GM18520 (cell line): Measurements from ENCODE around the gene GZF1.

Experiments used
- ATAC-seq: cut with Tn5 transposase; IDR thresholded peaks from one replicate; pipeline ENCODE4 v1.9.1; 2021; ENCODE audit not compliant: unreplicated experiment

Gene GZF1

DNA sequence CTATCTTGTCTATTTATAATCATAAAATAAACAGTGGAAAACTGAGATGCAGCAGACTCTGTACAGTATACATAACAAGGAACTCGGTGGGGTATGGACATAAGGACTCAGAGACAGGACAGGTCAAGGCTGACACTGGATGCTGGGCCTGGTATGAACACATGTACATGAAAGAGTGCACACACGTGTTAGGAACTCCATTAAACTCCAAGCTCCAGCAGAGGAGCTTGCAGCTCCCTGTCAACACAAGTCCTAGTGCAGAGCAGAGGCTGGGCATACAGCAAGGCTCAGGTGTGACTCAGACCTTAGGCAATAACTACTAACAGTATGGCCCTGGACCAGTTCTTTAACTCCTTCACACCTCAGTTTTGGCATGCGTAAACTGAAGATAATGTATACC, 42.2 kb downstream of the GZF1 start:
- ATAC-seq, result no peak

DNA sequence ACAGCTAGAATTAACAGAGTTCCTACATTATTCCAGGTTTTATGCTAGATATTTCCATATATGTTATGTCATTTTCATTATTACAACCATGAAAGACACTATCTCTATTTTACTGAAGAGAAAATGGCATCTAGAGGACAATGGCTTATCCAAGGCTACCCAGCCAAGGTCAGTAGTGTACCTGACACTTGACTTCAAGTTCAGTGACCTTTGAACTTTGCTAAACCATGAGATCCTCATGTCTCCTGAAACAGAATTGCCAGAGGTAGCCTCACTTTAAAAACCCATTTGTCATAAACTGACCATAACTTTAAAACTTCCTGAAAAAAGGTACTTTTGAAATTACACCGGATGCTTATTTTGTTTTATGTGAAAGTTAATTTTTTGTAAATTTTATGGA, 44.9 kb downstream of the GZF1 start:
- no peak for ATAC-seq

DNA sequence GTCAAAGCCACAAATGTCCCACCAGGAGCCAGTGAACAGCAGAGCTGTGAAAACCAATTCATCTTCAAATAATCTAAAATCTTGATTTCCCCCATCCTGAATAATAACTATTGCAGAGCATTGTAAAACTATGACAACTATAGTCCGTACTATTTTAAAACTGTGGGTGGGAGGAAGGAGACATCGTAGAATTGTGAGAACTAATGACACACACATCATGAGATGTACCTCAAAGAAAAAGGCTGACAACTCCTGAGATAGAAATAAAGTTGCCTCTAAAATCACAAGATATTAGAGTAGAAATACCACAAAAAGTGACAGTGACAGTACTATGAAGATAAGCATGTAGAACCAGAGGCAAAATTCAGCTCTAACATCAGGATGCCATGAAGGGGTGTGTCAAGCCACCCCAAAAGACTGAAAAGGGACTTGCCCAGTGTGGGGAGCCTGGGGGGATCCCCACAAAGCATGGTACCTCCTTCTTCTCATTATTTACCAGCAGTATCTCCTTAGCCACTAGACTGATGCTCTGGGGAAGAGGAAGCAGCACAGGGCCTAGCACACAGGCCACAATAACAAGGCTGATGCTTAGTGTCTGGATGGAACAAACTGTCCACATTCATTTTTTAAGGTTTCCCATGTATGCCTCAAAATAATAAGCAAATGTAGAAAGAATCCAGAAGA, 45.9 kb downstream of the GZF1 start:
- peak; percentile 93 for ATAC-seq

DNA sequence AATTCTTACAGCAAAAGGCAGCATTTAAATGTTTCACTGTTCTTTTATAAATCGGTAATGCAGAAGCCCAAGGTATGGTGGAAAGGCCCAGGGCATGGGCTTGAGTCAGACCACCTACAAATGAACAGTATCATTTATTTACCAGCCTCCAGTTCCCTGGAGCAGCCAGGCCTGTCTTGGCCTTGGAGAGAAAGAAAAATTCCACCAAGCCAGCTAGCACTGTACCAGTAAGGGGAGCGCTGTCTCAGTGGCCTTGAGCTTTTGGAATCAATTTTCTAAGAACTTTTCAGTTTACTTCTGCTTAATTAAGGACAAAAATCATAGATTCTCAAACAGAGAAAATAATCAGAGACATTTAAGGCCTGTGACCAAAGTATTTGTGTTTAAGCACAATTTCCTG, 47.0 kb downstream of the GZF1 start:
- ATAC-seq, result no peak

DNA sequence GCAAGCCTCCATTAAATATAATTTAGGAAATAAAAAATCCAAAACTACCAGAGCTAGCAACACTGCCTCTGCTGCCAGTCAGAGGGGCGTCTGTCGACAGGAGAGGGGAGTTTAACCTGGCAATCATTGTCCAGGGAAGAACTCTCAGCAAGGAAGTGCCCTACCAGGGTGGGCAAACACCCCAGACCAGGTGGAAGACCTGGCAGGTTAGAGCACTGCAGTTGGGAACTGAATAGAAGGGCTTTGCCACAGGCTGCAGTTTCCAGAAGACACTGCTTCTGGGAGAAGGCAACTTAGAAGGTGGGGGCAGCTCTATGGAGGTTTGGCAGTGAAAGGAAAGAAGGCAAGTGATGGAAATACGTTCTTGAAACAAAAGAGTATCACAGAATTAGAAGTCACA, 47.8 kb downstream of the GZF1 start:
- ATAC-seq, result no peak

DNA sequence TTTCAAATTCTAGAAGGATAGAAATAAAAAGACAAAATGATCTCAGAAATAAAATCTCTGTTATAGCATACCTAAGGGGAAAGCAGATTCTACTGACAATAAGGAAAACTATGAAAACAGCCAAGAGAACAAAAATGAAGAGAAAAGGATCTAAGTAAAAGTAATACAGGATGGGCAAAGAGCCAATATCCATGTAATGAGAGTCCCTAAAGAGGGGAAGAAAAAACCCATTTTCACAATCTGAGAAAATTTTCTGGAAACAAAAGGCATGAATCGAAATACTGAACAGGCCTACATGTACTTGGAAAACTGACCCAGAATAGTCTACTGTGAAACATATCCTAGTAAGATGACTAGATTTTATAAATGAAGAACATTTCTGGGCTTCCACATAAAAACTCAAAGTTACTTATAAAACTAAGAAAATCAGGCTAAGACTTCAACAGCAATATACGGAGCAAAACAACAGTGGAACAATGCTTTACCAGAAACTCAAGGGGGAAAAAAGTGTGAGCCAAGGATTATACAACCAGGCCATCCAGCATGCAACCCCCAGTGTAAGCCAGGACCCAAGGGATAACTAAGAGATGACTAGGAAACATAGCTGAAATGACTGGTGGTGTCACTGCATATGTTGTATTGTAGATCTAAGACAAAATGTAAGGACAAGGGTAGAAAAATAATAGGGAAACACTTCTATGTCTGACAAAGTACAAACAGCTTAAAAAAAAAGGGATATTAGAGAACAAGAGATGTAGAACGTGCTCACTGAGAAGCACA, 49.1 kb downstream of the GZF1 start:
- ATAC-seq, result no peak

DNA sequence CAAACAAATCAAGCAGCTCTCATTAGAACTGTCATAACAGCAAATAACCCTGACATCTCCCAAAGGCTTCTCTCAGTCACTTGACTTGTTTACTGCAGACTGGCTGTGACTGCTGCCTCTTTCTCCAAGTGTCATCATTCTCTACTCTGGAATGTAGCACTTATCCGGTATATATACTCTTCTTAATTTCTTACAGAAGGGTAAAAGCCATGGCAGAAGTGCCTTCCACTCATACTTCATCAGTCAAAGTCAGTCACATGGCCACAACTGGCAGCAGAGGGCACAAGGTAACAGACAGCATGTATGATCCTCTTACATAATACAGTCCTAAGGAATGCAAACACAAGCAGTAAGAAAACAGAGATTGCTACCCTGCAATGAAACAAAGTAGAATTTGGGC, 50.0 kb downstream of the GZF1 start:
- no peak for ATAC-seq

DNA sequence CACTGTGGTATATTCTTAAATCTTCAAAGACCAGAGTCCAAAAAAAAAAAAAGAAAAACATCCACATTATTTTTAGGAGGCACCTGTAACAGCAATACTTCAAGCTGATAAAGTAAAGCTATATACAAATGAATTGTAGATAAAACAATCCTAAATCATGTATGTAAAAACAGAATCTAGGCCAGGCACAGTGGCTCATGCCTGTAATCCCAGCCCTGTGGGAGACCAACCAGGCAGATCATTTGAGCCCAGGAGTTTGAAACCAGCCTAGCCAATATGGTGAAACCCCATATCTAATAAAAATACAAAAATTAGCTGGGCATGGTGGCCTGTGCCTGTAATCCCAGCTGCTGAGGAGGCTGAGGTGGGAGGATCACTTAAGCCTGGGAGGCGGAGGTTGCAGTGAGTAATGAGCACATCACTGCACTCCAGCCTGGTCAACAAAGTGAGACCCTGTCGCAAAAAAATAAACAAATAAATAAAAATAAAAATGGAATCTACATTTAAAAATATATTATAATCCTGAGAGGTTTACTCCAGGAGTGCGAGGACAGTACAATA, 52.0 kb downstream of the GZF1 start:
- no peak for ATAC-seq

DNA sequence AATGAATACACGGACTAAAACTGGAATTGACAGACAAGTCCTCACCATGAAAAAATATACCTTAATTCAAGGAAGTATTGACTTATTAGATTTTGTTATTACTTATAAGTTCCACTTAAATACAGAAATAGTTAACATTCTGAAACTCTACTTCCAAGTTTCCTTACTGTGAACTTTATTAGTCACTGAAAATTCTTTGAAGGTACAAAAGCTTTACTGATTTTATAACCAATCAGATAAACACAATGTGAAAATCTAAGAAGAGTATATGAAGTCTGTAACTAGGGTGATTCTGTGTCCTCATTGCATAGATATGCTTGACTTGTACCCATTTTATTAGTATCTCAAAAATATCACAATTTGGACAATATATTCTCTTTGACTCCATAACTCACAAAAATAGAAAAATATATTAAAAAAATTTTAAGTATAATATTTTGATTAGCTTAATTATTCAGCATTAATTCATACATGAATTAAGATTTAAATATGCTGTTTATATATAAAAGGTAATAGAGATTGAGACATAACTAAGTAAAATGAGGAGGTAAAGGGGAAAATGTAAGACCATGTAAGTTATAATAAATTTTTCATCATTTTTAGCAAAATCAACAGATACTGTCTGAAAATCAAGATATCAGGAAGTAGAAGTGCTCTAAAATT, 52.7 kb downstream of the GZF1 start:
- no peak for ATAC-seq

DNA sequence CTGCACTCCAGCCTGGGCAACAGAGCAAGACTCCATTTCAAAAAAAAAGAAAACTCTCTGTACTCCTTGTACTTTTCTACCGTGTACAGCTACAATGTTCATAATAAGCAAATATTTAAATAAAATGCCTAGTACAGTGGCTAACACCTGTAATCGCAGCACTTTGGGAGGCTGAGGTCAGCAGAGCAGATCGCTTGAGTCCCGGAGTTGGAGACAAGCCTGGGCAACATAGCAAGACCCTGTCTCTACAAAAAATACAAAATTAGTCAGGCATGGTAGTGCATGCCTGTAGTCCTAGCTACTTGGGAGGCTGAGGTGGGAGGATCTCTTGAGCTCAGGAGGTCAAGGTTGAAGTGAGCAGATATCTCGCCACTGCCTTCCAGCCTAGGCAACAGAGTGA, 53.6 kb downstream of the GZF1 start:
- ATAC-seq, result no peak

DNA sequence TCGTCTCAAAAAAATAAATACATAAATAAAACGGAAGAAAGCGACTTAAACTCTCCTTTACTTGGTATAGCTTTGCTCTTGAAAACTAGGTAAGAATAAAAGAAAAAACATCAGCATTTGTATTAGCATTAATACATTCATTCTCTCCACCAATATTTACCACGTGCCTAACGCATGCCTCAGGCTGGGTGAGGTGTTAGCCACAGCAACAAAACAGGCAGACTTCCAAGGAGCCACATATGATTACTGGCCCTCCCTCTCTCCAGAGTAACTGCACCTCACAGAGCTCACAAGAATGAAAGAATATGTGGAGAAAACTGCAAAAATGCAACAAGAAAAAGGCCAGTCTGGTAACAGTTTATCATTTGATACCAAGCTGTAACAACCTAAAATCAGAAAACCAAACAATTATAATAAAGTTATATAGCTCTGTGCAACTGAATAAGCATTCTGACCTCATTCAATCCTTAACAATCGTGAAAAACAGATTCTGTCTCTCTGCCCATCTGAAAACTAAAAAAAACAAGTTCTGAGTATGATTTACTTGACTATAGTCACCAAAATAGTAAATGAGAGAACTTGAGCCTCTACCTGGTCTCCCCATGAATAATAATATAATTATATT, 54.1 kb downstream of the GZF1 start:
- ATAC-seq, result no peak

DNA sequence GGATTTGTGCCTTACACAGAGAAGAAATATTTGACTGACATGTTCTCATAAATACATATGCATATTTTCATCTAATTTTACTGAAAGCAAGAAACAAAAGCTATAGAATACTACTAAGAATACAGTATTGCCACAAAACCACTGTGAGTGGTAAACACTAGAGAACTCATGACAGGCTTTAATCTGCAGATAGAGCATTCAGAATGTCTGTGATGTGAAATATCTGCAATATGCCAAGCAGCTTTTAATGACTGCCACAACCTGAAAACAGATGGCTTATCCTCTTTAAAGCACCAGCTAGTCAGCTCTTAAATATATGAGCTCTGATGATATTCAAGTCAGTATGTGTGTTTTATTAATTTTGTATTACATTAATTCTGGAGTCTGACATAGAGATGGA, 55.9 kb downstream of the GZF1 start:
- no peak for ATAC-seq

DNA sequence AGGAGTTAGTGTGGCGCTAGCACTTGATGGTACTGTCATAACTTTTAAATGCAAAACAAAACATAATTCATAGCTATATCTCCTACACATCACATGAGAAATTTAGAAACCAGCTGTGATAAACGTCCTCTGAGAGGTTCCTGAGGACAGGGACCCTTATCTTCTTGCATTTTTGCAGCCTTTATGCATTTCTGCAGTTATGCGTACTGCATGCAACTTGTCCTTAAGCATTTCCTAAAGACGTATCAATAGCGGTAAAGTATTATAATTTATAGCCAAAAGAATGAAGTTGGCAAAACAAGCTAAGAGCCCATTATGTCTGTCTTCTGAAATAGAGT, 57.6 kb downstream of the GZF1 start:
- ATAC-seq, result no peak

DNA sequence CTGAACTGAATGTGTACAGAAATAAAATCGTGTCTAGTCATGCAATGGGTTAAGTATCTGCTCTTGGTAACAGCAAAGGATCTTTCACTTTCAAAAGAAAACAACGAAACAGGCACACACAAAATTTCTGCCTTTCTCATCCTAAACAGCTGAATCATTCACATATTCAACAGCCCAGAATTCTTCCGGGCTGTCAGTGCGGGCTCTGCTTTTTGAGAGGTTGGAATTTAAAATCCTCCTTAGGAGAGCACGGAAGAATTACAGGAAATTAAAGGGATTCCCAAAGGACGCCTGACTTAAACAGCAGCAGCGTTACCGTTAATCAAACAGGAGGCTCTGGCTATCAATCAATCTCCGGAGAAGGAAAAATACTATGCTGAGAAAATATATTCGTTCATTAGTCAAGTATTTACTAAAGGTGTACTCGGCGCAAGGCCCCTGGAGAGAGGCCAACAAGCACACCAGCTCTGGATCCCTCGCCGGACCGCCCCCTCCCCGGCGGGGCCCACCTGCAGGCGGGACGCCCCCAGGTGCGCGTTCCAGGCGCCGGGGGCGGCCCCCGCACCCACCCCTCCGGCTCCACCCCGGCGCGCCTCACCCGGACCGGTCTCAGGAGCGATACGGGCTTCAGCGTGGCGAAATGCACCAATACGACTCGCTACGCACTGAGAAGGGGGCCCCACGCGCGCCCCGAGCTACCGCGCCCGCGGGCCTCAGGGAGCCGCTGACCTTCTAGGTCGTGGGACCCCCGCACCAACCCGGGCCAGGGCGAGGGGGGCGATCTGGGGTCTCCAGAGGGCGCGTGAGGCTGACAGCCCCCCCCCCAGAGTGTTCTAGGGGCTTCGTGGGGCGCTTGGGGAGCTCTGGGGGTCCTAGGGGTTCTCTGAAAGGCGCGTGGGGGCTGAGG, 58.3 kb downstream of the GZF1 start:
- no peak for ATAC-seq

DNA sequence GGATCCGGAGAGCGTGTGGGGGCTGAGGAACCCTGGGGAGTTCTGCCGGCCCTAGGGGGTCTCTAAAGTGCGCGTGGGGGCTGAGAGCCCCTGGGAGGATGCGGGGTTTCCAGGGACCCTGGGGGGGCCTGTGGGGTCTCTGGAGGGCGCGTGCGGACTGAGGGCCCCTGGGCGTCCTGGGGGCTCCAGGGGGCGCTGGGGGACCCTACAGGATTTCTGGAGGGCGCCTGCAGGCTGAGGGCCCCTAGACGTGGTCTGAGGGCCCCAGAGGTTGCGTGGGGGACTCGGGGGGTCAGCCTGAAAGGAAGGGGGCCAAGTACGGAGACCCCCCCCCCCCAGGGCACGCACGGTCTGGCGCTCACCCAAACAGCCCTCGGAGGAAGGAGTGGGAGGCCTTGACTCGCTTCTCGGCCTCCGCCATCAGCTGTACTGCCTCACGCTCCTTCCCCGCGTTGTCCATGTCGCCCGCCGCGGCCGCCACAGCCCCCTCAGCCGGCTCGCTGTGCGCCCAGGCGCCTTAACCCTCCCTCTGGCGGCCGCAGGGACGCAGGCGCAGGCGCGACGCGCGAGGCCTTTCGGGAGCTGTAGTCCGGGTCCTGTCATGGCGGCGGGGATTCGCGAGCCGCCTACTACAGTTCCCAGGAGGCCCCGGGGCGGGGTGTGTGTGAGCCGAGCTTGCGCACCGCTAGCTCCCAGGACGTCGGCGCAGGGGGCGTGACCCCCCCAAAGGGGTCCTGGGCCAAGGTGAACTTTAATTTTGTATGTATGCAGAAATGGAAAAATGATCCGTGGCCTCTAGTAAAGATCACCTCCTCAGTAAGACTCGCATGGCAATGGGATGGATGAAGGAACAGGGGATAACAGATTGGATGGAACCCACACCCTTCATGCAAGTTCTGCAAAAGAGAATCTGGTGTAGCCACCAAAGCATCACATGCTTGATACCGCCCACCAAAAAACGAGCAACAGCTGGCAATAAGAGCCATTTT, 59.3 kb downstream of the GZF1 start, which contains the start of gene NAPB:
TSS of gene NAPB (minus strand) at position 546 of the 989 bp plus-strand sequence. CDS start at position 460, 86 bp downstream.
- ATAC-seq, result peak; percentile 96
